Breast epithelium (tissue), 3 donors: Measurements from ENCODE around the gene ADAM33.

Experiments used
- CTCF ChIP-seq, 3 donors: fragments of 450-650 bp; IDR thresholded peaks; one replicate each; pipeline ENCODE4 v1.5.1; 2016 to 2017; ENCODE audit warnings: antibody characterized with exemption in 3 of 3, mild to moderate bottlenecking in 3 of 3, moderate library complexity in 3 of 3
- POLR2A ChIP-seq: fragments of 450-650 bp; IDR thresholded peaks from one replicate; pipeline ENCODE4 v1.6.1; 2016; ENCODE audit warnings: antibody characterized with exemption, mild to moderate bottlenecking, moderate library complexity
- POLR2AphosphoS5 ChIP-seq, 3 donors: sonication (generic); formaldehyde crosslinking; IDR thresholded peaks; one replicate each; pipeline ENCODE4 v1.6.1; 2017; ENCODE audit warnings: antibody characterized with exemption in 3 of 3

- TF ChIP-seq CTCF (IDR thresholded peaks at IDR 0.05): no peak
- TF ChIP-seq POLR2A: no peak
- no peak for TF ChIP-seq POLR2AphosphoS5 (IDR thresholded peaks at IDR 0.05)
Measured at GRCh38 chr20:3697588-3698305, 15.9 kb upstream of the ADAM33 start.
